ENCODE measurements around the gene OR2AE1. TPM values are rescaled to one million over a fixed set of nuclear protein-coding genes. Genes with fewer than 3 reads are reported as not detected.
A peak's percentile ranks its signal among the peaks of the same experiment; 100 is the strongest.

The OR2AE1 gene
- 0.32 TPM in 1 of 2 replicates, not detected in the other for total RNA-seq

GRCh38 chr7:99876933-99877332 is at the start of gene OR2AE1:
Gene OR2AE1, minus strand, starts transcription at chr7:99877033. Its CDS starts 0 bp downstream, at chr7:99877033.
- TF ChIP-seq CTCF (IDR thresholded peaks at IDR 0.05; ENCODE audit: insufficient read depth, low read depth, low read length) = no peak
- DNase-seq (ENCODE audit: low read depth) = no peak
- no peak within 1 kb of the TSS for H3K4me3 ChIP-seq (ENCODE audit: low read depth, low read length)

- TF ChIP-seq CTCF (IDR thresholded peaks at IDR 0.05; ENCODE audit: insufficient read depth, low read depth, low read length) = no peak
- H3K4me3 ChIP-seq (ENCODE audit: low read depth, low read length) = no peak overlapping the region
- no peak for DNase-seq (ENCODE audit: low read depth)
Observed at GRCh38 chr7:99926321-99926720, 49.5 kb upstream of the OR2AE1 start.

GRCh38 chr7:99923200-99923599 is 46.4 kb upstream of the OR2AE1 start:
- TF ChIP-seq CTCF (IDR thresholded peaks at IDR 0.05; ENCODE audit: insufficient read depth, low read depth, low read length) = no peak
- no peak overlapping the region for H3K4me3 ChIP-seq (ENCODE audit: low read depth, low read length)
- no peak for DNase-seq (ENCODE audit: low read depth)

- TF ChIP-seq CTCF (IDR thresholded peaks at IDR 0.05; ENCODE audit: insufficient read depth, low read depth, low read length) = no peak
- H3K4me3 ChIP-seq (ENCODE audit: low read depth, low read length) = peak overlapping the region; percentile 82
- no peak for DNase-seq (ENCODE audit: low read depth)
Observed at GRCh38 chr7:99920149-99920548, 43.3 kb upstream of the OR2AE1 start.

GRCh38 chr7:99919814-99920112 is 42.9 kb upstream of the OR2AE1 start:
- peak overlapping the region; percentile 82 for H3K4me3 ChIP-seq (ENCODE audit: low read depth, low read length)
- DNase-seq (ENCODE audit: low read depth) = no peak
- no peak for TF ChIP-seq CTCF (IDR thresholded peaks at IDR 0.05; ENCODE audit: insufficient read depth, low read depth, low read length)

- peak; percentile 95 for DNase-seq (ENCODE audit: low read depth)
- H3K4me3 ChIP-seq (ENCODE audit: low read depth, low read length) = peak within 1 kb of the TSS; percentile 82
- no peak for TF ChIP-seq CTCF (IDR thresholded peaks at IDR 0.05; ENCODE audit: insufficient read depth, low read depth, low read length)
Observed at GRCh38 chr7:99918959-99919813, 42.4 kb upstream of the OR2AE1 start, which contains the start of gene TRIM4. Gene TRIM4, minus strand, starts transcription at chr7:99919530. Its CDS starts 129 bp downstream, at chr7:99919401.

Measured in fibroblast of villous mesenchyme (primary cell).